ENCODE data around the gene STING1.
A peak's percentile ranks its signal among the peaks of the same experiment; 100 is the strongest.
"Not testable (repeated sequence)": the region's sequence is repeated elsewhere in the genome, so short reads cannot be mapped to it uniquely, and the experiment has no call there.

The STING1 gene

DNA sequence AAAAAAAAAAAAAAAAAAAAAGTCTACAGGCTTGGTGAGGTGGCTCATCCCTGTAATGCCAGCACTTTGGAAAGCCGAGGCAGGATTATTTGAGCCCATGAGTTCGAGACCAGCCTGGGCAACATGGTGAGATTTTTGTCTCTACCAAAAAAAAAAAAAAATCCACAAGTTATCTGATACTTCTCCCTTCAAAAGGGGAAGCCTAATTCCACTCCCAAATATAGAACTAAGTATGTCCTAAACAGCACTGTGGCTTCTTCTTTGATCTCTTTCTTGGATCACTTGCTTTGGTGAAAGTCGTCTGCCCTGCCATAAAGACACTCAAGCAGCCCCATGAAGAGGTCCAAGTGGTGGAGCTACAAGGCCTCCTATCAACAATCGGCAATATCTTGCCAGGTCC, 18.8 kb upstream of the STING1 start:
- DNase-seq, result no peak

DNA sequence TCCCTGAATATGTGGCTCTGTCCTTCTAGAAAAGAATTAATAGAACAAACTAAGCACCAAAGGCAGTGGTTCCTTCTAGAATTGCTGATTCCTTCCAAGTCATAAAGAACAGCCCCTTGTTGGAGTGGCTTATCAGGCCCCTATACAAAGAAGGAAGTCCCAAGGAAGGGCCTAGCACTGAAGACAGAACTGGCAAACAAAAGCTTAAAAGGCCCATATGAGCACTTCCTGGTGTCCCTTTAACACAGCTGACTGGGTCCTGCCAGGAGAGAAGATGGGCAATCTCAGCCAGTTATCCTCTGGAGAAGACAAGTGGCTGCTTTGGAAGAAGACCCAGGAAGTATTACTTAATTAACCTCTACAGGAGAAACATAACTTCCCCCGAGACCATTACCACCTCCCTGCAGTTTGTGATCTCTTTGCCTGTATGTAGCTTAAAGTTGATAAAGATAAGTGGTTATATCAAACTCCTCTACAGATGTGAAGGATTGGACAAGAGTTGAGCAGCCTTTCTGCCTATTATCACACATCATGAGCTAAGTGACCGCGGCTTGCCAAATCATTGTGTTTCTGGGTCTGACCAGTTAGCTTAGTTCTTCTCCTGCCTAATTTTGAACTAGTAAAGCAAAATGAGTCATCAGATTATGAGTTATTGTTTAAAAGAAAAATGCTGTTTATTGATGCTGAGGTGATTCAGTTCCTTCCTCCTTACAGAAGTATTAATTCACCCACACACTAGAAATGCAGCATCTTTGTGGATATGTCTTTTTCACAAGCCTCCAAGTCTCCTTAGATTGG, 13.3 kb upstream of the STING1 start:
- no peak for DNase-seq

DNA sequence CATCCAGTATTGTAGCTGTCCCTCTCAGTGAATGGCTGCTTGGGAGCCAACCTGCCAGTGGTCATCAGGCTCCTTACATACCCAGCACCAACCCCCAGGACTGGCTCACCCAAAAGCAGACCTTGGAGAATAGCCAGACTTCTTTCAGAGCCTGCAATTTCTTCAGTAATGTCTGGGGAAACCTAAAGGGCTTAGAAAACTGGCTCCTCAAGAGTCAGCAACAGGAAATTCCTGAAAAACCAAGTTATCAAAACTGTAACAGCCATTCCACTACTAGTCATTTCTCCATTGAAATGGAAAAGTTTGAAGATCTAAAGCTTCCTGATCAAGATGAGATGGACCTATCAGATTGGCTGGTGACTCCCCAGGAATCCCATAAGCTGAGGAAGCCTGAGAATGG, 12.3 kb upstream of the STING1 start:
- no peak for DNase-seq

DNA sequence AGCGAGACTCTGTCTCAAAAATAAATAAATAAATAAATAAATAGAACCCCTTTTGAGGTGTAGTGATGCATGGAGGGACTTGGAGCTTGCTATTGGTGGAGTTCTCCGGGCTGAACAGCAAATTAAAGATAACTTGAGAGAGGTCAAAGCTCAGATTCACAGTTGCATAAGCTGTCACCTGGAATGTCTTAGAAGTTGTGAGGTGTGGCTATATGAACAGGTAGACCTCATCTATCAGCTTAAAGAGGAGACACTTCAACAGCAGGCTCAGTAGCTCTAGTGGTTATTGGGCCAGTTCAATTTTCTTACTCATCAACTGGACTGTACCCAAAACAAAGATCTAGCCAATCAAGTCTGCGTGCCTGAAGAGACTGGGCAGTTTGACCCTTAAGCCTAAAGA, 11.7 kb upstream of the STING1 start:
- DNase-seq, result no peak

DNA sequence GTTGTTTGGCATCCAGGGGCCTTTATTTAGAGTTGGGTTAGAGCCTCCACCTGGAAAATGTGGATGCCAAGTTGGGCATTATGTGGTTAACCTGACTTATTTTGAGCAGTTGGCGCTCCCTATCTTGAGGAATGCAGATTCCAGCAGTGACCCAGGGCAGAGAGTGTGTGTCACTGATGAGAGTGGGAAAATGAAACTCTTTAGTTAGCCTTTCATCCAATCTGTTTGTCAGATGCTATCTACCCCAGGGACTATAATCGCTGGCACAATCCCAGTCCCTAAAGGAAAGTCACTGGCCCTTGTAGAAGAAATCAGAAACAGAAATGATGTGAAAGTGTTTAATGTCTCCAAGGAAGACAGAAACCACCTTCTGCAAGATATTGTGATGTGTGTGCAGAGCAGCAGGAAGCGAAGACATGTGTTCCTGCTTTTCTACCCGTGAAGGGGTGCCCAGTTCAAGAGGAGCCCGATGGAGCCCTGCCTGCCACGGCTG, 10.2 kb upstream of the STING1 start:
- DNase-seq, result no peak

DNA sequence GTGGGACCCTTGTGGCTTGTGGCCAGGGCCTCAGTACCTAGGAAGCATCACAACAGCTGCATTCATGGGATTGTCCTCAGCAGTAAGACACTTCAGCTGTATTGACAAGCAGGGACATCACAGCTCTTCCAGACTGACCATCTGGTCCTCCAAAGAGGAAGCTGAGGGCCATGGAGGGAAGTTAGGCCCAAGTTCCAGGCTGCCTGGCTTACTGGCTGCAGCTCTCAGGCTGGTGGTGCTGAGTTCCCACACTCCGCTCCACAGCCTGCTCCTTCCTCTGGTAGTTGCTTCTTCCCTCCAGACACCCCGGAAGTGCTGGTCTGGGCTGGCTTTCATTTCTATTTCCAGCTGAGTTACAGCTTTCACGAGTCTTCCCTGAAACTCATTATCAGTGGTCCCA, 5.7 kb upstream of the STING1 start:
- peak; percentile 19 for DNase-seq

DNA sequence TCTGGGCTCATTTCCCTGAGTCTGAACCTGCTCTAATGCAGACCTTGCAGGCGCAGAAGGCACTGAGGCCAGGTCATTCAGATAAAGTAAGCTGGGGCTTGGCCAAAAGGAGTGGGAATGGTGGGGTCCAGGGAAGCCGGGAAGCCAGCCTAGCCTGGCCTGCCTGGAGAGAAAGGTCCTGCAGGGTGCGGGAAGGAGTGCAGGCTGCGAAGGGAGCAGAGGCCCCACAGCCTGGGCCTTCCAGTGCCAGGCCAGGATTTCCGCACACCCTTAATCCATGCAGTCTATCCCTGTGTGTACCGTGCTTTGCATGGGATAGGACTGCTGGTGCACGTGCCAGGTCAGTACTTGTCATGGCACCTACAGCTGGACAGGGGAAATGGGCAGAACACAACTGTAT, 3.6 kb upstream of the STING1 start:
- no peak for DNase-seq

DNA sequence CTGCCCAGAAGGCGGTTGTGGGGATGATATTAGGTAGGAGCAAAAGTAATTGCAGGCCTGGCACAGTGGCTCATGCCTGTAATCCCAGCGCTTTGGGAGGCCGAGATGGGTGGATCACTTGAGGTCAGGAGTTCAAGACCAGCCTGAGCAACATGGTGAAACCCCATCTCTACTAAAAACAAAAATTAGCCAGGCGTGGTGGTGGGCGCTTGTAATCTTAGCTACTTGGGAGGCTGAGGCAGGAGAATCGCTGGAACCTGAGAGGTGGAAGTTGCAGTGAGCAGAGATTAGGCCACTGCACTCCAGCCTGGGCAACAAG, 291 bp upstream of the STING1 start:
- not testable (repeated sequence) for DNase-seq

DNA sequence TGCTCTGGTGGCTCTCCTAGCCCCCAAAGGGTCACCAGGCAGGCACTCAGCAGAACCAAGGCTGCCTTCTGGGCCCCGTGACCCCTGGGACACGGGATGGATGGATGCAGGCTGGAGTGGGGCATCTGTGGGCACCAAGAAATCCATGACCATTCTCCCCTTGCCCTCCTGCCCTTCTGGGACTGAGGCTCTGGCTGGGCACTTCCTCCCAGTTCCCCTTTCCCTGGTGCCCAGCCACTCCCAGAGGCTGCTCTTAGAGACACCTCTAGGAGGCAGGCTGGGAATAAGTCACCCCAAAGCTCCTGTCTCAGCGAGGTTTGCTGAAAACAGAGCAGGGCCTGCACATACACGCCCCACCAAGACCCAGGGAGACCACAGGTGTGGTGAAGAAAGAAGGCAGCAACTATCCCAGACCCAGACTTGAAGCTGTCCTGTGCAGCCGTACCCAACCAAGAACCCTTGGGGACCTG, 943 bp downstream of the STING1 start:
- DNase-seq, result peak; percentile 44

DNA sequence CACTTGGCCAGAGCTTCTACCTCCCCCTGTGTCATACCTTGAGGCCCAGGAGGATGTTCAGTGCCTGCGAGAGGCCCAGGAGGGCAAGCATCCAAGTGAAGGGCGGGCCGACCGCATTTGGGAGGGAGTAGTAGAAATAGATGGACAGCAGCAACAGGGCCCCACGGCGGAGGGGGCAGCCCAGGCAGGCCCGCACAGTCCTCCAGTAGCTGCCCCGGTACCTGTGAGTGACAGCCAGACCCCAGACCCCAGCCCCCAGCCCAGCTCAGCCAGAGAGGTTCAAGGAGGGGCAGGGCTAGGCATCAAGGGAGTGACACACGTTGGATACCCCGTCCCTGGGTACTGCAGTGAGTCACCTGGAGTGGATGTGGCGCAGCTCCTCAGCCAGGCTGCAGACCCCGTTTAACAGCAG, 1.4 kb downstream of the STING1 start:
- no peak for DNase-seq

DNA sequence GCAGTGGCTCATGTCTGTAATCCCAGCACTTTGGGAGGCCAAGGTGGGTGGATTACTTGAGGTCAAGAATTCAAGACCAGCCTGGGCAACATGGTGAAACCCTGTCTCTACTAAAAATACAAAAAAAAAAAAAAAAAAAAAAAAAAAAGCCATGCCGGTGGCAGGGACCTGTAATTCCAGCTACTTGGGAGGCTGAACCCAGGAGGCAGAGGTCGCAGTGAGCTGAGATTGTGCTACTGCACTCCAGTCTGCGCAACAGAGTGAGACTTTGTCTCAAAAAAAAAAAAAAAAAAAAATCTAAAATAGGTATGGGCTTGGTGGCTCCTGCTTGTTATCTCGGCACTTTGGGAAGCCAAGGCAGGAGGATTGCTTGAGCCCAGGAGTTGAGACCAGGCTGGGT, 2.8 kb downstream of the STING1 start:
- not testable (repeated sequence) for DNase-seq

DNA sequence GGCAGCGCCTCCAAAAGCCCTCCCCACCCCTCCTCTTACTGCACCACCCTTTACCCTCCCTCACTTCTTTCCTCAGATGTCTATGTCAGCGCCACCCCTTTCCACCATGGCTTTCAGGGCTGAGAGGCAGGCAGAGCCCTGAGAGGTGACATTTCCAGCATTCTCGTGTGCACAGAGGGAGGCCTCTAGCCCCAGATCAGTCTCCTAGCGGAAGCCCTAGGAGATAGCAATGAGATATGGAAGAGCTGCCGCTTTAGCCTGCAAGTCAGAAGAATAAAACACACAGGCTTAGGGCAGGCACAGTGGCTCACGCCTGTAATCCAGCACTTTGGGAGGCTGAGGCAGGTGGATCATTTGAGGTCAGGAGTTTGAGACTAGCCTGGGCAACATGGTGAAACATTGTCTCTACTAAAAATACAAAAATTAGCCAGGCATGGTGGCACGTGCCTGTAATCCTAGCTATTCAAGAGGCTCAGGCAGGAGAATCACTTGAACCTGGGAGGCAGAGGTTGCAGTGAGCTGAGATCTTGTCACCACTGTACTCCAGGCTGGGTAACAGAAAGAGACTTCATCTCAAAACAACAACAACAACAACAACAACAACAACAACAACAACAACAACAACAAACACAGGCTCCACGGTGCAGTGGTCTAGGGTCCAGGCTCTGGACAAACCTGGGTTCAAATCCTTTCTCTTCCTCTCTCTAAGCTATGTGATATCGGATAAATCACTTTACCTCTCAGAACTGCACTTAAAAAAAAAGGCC, 3.7 kb downstream of the STING1 start:
- not testable (repeated sequence) for DNase-seq

DNA sequence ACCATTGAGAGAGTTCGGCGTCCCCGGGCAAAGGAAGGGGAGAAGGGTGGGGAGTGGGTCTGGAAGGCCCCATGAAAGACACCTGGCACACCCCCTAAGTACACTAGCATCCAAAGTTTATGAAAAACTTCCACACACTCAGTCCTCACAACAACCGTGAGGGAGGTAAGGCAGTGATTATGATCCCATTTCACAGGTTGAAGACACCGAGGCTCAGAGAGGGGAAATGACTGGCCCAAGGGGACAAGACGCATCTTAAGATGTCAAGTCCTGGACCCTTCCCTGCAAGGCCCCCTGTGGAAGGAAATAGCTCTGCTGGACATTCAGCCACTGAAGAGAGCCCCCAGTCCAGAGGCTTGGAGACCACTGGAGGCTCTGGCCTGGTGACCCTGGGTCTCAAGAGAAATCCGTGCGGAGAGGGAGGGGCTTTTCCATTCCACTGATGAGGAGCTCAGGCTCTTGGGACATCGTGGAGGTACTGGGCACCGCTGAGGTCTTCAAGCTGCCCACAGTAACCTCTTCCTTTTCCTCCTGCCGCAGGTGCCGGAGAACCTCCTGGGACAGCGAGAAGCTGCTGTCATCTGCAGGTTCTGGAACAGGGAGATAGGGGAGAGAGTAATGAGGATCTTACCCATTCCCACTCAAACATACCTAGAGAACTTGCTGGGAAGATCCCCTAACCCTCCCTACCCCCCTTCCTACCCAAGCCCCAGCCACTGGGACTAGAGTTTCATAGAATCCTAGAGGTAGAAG, 6.5 kb downstream of the STING1 start:
- peak; percentile 32 for DNase-seq

DNA sequence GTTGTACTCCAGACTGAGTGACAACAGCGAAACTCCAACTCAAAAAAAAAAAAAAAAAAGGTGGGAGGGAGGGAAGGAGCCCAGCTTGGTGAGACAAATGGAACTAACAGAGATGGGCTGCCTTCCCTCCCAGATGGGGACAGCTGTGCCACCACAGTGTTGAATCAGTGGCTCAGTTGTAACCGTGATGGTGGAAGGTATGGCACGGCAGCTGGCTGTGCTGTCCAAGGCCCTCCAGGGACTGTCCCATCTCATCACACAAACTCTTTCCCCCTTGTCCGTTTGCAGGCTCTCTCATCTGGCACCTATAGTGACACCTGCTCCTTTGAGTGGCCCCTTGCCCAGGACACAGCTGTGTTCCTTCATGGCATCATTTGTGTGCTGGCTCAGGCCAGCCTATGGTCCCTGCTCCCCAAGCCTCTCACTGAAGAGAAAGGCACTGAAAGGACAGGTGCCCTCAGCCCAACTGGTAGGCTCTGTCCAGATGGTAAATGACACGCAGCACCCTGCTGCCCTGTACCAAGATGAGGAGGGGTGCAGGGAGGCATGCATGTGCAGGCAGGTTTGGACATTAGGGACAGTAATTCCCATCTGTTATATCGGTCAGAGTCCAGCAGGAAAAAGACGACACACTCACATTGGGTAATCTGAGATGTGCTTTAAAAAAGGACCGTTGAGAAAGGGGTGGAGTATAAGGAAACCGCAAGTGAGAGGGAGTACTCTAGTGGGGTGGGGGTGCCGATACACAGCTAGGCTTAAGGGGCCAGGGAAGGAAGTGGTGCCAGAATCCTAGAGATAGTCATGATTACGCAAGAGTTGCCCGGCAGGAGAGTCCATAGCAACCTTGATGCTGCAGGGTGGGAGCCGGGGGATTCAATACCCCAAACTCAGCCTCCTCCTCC, 7.4 kb downstream of the STING1 start:
- DNase-seq, result peak; percentile 87

DNA sequence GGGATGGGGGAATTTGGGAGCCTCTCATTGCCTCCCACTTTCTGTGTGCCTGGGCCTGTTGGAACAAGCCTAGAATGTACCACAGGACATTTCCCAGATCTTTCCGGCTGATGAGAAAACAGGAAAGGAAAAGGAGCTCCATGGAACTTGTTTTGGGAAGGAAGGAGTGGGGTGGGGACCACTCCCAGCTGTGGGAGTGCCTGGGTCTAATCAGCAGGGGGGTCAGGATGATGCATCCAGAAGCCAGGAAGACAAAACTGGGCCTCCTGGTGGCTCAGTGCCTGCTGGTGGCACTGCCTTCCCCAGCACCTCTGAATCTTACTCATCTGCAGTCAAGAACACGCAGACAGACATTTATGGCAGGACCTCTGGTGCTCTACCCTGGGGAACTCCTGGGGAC, 9.0 kb downstream of the STING1 start:
- DNase-seq, result no peak

DNA sequence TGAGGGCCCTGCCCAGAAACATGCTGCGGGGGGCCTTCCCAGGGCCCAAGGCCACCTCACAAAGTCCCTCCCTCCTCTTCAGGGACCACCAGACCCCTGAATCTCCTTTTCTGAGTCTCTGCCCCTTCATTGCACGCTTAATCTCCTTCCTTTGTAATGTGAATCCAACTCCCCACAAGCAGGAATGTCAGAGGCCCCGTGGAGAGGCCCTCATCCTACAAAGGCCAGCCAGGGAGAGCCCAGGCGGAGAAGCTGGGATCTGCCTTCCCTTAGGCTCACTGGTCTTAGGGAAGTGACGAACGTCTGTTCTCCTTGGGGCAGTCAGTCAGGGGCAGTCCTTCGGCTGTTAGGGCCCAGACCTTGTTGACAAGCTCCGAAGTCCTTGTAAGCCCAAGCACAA, 9.5 kb downstream of the STING1 start:
- no peak for DNase-seq

DNA sequence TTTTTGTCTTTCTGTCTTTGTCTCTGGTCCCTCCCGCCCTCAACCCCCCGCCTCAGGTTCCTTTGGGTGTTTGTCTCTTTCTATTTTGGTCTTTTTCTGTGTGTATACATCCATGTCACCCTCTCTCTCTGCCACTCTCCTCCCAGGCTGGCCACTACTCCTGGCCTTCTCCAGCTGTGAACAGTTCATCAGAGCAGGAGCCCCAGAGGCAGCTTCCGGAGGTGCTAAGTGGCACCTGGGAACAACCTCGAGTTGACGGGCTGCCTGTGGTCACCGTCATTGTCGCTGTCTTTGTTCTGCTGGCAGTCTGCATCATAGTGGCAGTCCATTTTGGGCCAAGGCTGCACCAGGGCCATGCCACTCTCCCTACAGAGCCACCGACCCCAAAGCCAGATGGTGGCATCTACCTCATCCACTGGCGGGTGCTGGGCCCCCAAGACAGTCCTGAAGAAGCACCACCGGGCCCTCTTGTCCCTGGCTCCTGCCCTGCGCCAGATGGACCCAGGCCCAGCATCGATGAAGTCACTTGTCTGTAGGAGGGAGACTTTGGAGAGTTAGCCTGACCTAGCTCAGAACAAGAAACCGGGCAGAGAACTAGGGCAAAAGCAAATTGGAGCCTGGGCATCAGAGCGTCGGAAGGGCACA, 10.1 kb downstream of the STING1 start:
- DNase-seq, result no peak

DNA sequence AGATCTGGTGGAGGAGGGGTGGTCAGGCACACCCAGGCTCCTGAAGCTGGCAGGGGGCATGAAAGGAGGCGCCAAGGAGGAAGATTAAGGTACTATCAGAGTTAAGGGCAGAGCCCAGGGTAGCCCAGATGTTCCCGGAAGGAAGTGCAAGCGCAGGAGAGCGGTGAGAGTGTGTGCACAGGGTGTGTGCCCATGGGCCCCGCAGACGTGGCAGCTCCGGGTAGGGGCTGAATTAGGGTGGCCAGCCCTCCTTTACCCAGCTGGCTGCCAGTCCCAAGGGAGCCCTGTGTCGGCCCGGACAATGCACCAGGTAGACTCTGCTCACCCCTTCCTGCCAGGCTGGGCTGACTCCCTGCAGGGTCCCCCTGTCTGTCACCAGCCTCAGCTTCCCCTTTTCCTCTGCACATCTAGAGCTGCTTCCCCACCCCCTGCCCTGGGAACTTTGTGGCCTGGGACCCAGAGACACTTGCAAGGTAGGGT, 11.7 kb downstream of the STING1 start, which contains the start of gene SMIM33:
Gene SMIM33 (plus strand): TSS at position 184 of the 480 bp plus-strand sequence. CDS start 118 bp downstream, at position 302.
- DNase-seq, result peak; percentile 57

DNA sequence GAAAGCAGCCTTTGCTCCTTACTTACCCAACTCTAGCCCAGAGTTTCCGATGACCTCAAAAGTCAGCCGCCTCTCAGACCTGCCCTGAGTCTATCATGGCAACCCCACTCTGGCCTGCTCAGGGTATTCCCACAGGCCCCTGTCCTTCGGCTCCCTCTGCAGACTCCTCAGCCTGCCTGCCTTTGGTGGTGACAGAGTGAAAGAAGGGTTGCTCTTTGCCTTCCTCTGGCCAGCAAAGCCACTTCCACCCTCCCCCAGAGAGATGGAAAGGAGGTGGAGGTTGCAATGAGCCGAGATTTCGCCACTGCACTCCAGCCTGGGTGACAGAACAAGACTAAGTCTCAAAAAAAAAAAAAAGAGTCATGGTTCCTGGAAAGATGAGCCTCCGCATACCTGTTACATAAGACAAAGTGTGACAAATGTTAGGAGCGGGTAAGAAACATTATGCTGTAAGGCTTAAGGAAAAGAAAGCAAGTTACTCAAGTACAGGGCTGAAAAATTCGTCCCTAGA, 14.1 kb downstream of the STING1 start:
- peak; percentile 38 for DNase-seq

DNA sequence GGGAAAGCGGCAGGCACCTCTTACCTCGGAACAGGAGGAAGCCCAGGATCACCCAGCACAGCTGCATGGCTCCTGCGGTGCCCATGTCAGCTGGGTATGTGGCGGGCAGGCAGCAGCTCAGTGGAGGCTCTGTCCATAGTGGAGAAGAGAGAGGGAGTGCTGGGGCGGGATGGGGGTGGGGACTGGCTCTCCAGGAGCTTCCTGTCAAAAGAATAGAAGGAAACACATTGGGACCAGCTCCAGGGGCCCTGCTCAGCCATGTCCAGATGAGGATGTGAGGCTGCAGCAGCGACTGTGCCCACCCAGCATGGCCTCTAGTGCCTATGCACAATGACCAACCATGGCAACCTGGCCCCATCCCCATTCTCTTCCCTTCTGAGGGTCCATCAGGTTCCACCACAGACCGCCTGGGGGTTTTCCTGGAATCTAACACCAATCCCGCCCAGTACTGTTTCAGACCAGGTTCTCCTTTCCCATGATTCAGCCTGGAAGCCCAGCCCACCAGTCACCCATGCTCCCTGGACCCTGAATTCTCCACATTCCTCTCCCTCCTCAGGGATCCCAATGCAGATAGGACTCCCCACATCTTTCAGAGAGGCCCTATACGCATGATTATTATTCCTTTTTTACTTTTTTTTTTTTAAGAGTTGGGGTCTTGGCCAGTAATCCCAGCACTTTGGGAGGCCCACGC, 19.8 kb downstream of the STING1 start, which contains the start of gene ECSCR:
Gene ECSCR (minus strand): TSS at position 158 of the 691 bp plus-strand sequence. CDS start 73 bp downstream, at position 85.
- no peak for DNase-seq

DNA sequence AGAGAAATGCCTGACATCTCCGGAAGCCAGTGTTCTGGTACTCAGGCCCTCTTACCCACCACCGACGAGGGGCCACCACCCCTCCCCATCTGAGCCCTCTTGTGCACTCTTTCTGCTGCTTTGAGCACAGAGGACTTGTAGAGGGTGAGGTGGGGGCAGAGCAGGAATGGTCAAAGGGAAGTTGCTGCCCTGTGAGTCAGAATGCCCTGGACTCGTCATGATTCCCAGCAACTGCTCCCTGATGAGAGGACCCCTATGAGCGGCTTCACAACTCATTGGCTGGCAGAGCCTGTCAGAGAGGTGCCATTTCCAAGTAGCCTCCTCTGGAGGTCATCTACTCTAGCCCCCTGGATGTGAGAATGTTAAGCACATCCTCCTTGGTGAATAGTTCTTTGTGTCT, 20.9 kb downstream of the STING1 start:
- no peak for DNase-seq

Data from GDM1 (cell line).